SK-N-MC (cell line): ENCODE measurements around the gene SEMA4D.

ENCODE experiments used
- EZH2 ChIP-seq: fragments of 200-600 bp; sonication (generic); IDR thresholded peaks from one replicate; pipeline ENCODE4 v1.6.1; 2017; ENCODE audit warnings: antibody characterized with exemption
- FOXP2 ChIP-seq: optimal IDR thresholded peaks from 2 replicates; pipeline ENCODE3; 2011; ENCODE audit warnings: mild to moderate bottlenecking, moderate library complexity; ENCODE audit not compliant: insufficient read depth; ENCODE audit errors: extremely low read length, control extremely low read depth
- POLR2AphosphoS5 ChIP-seq: IDR thresholded peaks from 2 replicates; pipeline ENCODE4 v1.6.1; 2012; ENCODE audit warnings: mild to moderate bottlenecking, low read depth, low read length, borderline replicate concordance

DNA sequence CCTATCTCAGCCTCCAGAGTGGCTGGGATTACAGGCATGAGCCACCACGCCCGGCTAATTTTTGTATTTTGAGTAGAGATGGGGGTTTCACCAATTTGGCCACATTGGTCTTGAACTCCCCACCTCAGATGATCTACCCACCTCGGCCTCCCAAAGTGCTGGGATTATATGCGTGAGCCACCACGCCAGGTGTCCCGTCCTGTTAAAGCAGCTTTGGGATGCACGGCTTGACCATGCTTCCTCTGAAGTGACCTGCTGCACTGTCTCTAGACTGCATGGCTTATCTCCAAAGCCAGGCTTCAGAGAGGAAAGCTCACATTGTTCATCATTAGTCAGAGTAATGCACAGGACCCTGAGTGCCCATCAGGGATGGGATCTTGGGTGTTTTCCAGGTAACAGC, 45.4 kb downstream of the SEMA4D start:
- TF ChIP-seq POLR2AphosphoS5 (no peak), EZH2 (no peak), FOXP2 (no peak)
